SU-DHL-6 (cell line): Measurements from ENCODE around the gene SOCS3.

ENCODE experiments used
- H2AFZ ChIP-seq: fragments of 200-600 bp; sonication (generic); 2 replicates; pipeline ENCODE4 v1.6.1; 2014; ENCODE audit warnings: low read depth, mild to moderate bottlenecking, moderate library complexity, mixed read lengths, antibody characterized with exemption, low read length; ENCODE audit not compliant: severe bottlenecking
- H3F3A ChIP-seq: fragments of 200-600 bp; shearing (Covaris generic); 2 replicates; pipeline ENCODE4 v1.6.0; 2016; ENCODE audit warnings: antibody characterized with exemption, mild to moderate bottlenecking; ENCODE audit not compliant: insufficient read depth
- H3K27ac ChIP-seq: fragments of 200-600 bp; sonication (generic); 2 replicates; pipeline ENCODE4 v1.5.1; 2016; ENCODE audit warnings: low read depth, mild to moderate bottlenecking, low read length, moderate library complexity, mixed read lengths
- H3K27me3 ChIP-seq: fragments of 200-600 bp; sonication (generic), shearing (Covaris generic); 2 replicates; pipeline ENCODE4 v1.6.0; 2014; ENCODE audit warnings: mild to moderate bottlenecking, low read length
- H3K36me3 ChIP-seq: fragments of 200-600 bp; sonication (generic); 2 replicates; pipeline ENCODE4 v1.6.1; 2014; ENCODE audit warnings: mild to moderate bottlenecking, low read length, mixed read lengths
- H3K4me2 ChIP-seq: fragments of 300-600, 200-600 bp; shearing (Covaris generic), sonication (generic); 2 replicates; pipeline ENCODE4 v1.6.0; 2014; ENCODE audit warnings: low read length, low read depth, mild to moderate bottlenecking; ENCODE audit not compliant: poor library complexity, severe bottlenecking
- H3K4me3 ChIP-seq: fragments of 200-600 bp; sonication (generic); 2 replicates; pipeline ENCODE4 v1.5.1; 2014; ENCODE audit warnings: antibody characterized with exemption, low read length, mild to moderate bottlenecking, mixed read lengths; ENCODE audit not compliant: insufficient read depth, poor library complexity, severe bottlenecking
- H3K79me2 ChIP-seq: fragments of 200-600 bp; sonication (generic); 2 replicates; pipeline ENCODE4 v1.6.1; 2014; ENCODE audit warnings: mild to moderate bottlenecking, low read length, moderate library complexity; ENCODE audit not compliant: insufficient read depth
- H3K9ac ChIP-seq: fragments of 200-600 bp; sonication (generic); 2 replicates; pipeline ENCODE4 v1.7.0; 2014; ENCODE audit warnings: mild to moderate bottlenecking, low read length
- H3K9me2 ChIP-seq: fragments of 200-600 bp; sonication (generic); replicated peaks from 2 replicates; pipeline ENCODE4 v1.6.1; 2014; ENCODE audit warnings: low read length; ENCODE audit not compliant: insufficient read depth
- H3K9me3 ChIP-seq: fragments of 200-600 bp; sonication (generic); 2 replicates; pipeline ENCODE4 v1.6.1; 2014; ENCODE audit warnings: low read length, mixed read lengths; ENCODE audit not compliant: insufficient read depth
- H4K20me1 ChIP-seq: fragments of 200-600 bp; sonication (generic); 2 replicates; pipeline ENCODE4 v1.6.1; 2014; ENCODE audit warnings: low read depth, mild to moderate bottlenecking, antibody characterized with exemption, low read length, moderate library complexity, mixed read lengths
- EZH2phosphoT487 ChIP-seq: fragments of 200-600 bp; sonication (generic), shearing (Covaris generic); conservative IDR thresholded peaks from 2 replicates; pipeline ENCODE4 v1.6.1; 2018; ENCODE audit warnings: mild to moderate bottlenecking, antibody characterized with exemption, low read length, moderate library complexity, mixed read lengths
- TF ChIP-seq, protein P1 (sequence below): fragments of 200-600 bp; sonication (generic); IDR thresholded peaks from one replicate; pipeline ENCODE4 v1.5.1; 2017; ENCODE audit warnings: antibody characterized with exemption, mild to moderate bottlenecking, low read length, moderate library complexity; ENCODE audit not compliant: insufficient read depth, poor library complexity, severe bottlenecking

The SOCS3 gene

DNA sequence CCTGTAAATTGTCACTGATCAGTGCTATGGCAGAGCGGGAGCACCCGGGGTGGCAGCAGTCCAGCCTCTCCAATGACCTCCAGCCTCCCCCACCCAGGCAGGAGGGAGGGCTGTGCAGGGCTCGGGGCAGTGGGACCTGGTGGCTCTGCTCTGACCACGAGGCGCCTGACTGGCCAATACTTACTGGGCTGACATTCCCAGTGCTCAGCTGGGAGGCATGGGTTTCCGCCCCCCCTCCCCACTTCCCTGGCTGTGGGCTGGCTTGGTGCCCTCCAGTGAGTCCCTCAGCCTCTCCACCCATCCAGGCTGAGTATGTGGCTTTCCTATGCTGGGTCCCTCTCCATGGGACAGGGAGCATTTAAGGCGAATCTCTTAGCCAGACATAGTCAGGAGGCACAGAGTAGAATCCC, 2.7 kb downstream of the SOCS3 start:
- H3K27ac ChIP-seq, result no peak overlapping the region

DNA sequence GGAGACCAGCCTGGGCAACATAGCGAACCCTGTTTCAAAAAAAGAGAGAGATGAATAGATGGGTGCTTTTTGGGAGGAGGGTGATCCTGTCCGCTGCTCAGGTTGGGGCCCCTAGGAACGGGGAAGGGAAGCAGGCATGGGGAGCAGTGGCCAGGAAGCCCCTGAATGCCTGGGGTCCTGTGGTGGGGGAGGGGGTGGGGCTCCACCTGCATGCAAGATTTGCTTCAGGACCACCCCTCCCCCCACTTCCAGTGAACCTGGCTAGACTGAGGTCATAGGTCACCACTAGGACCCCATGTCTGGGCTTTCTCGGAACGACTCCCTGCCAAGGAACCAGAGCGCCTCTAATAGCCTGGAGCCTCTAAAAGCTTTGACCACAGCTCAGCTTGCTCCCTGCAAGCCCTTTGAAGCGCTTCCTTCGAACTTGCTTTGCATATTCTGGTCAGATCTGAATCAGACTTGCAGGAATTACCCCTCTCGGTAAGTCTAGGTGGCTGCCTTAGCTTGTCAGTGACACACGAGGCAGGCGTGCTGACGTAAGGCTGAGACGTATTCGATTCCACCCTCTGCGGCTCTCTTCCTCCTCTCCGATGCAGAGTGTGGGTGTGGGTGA, 3.7 kb downstream of the SOCS3 start:
- Histone ChIP-seq H3K36me3 (no peaks in the 10 kb centered on the region), H3K9ac (no peak overlapping the region), H2AFZ (no peak overlapping the region), H3K9me3 (no peaks in the 10 kb centered on the region), H3K4me3 (no peak overlapping the region), H3K27me3 (peaks cover 4% of the 10 kb centered on the region; the same call in 1 of the 2 replicates), H4K20me1 (no peaks in the 10 kb centered on the region), H3K27ac (no peak overlapping the region), H3K9me2 (no peaks in the 10 kb centered on the region), H3K79me2 (no peaks in the 10 kb centered on the region), H3K4me2 (peak overlapping the region; percentile 14), H3F3A (no peaks in the 10 kb centered on the region; the same call in 1 of the 2 replicates)
- no peak for TF ChIP-seq EZH2phosphoT487

More for the DNA sequence above, 2.7 kb downstream of the SOCS3 start:
- Histone ChIP-seq H3K27me3 (peaks cover 4% of the 10 kb centered on the region; the same call in 1 of the 2 replicates), H2AFZ (no peak overlapping the region), H3K4me2 (no peak overlapping the region), H3K9ac (no peak overlapping the region), H4K20me1 (no peaks in the 10 kb centered on the region), H3K9me3 (no peaks in the 10 kb centered on the region), H3K9me2 (no peaks in the 10 kb centered on the region), H3K36me3 (no peaks in the 10 kb centered on the region), H3K79me2 (no peaks in the 10 kb centered on the region), H3F3A (no peaks in the 10 kb centered on the region; the same call in 1 of the 2 replicates), H3K4me3 (no peak overlapping the region)
- no peak for TF ChIP-seq EZH2phosphoT487
- TF ChIP-seq, protein P1, sequence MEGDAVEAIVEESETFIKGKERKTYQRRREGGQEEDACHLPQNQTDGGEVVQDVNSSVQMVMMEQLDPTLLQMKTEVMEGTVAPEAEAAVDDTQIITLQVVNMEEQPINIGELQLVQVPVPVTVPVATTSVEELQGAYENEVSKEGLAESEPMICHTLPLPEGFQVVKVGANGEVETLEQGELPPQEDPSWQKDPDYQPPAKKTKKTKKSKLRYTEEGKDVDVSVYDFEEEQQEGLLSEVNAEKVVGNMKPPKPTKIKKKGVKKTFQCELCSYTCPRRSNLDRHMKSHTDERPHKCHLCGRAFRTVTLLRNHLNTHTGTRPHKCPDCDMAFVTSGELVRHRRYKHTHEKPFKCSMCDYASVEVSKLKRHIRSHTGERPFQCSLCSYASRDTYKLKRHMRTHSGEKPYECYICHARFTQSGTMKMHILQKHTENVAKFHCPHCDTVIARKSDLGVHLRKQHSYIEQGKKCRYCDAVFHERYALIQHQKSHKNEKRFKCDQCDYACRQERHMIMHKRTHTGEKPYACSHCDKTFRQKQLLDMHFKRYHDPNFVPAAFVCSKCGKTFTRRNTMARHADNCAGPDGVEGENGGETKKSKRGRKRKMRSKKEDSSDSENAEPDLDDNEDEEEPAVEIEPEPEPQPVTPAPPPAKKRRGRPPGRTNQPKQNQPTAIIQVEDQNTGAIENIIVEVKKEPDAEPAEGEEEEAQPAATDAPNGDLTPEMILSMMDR, result no peak

DNA sequence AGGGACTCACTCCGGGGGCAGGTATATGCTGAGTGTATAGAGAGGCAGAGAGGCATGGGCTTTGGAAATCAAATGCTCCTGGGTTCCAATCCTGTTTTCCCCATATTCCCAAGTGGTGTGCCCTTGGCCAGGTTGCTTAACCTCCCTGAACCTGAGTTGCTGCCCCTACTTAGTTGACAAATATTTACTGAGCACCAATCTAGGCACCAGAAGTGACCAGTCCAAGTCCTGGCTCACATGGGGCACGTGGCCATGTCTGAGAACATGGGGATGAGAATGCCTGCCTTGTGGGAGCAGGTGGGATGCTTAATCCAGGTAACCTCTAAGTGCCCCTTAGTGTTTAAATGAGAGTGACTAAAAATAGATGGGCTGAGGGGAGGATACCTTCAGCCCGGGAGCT, 4.2 kb downstream of the SOCS3 start:
- Histone ChIP-seq H3K27me3 (peaks cover 4% of the 10 kb centered on the region; the same call in 1 of the 2 replicates), H4K20me1 (no peaks in the 10 kb centered on the region), H3K9me3 (no peaks in the 10 kb centered on the region), H3K79me2 (no peaks in the 10 kb centered on the region), H3K4me2 (no peak overlapping the region), H3K36me3 (no peaks in the 10 kb centered on the region), H2AFZ (no peak overlapping the region), H3K4me3 (no peak overlapping the region), H3K9ac (no peak overlapping the region), H3F3A (no peaks in the 10 kb centered on the region; the same call in 1 of the 2 replicates), H3K27ac (no peak overlapping the region), H3K9me2 (no peaks in the 10 kb centered on the region)
- TF ChIP-seq, protein P1, result no peak
- no peak for TF ChIP-seq EZH2phosphoT487

DNA sequence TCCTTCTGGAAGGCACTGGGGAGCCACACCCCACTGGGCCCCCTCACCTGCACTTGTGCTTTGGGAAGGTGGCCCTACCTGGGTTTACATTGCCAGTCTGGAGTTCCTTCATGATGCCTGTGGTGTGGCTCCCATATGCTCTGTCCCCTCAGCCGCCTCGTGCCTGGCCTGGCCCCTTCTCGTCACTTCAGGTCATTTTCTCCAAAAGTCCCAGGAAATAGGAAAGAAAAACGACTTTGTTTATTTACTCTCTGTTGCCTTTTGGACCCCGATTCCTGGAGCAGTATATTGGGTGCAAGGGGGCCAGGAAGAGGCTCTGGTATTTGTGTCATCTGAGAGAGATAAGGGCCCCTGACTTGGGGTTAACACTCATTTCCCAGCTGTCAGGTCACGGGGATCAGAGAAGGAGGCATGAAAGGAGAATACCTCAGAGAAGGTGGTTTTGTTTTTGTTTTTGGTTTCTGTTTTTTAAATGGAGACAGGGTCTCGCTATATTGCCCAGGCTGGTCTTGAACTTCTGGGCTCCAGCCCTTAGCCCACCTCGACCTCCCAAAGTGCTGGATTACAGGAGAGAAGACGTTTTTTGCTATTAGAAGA, 4.7 kb downstream of the SOCS3 start:
- no peaks in the 10 kb centered on the region for H3K9me2 ChIP-seq
- H4K20me1 ChIP-seq, result no peaks in the 10 kb centered on the region
- no peak overlapping the region for H3K4me3 ChIP-seq
- H3K9me3 ChIP-seq, result no peaks in the 10 kb centered on the region
- no peaks in the 10 kb centered on the region for H3K36me3 ChIP-seq
- no peak for TF ChIP-seq EZH2phosphoT487
- TF ChIP-seq, protein P1, result no peak
- no peak overlapping the region for H2AFZ ChIP-seq
- H3K27ac ChIP-seq, result no peak overlapping the region
- H3K9ac ChIP-seq, result no peak overlapping the region
- no peaks in the 10 kb centered on the region; the same call in 1 of the 2 replicates for H3F3A ChIP-seq
- no peak overlapping the region for H3K4me2 ChIP-seq
- H3K79me2 ChIP-seq, result no peaks in the 10 kb centered on the region
- H3K27me3 ChIP-seq, result no peaks in the 10 kb centered on the region
